Sigmoid colon (tissue), 4 donors: ENCODE results near the gene SMKR1.

Experiments used
- POLR2A ChIP-seq, 2 donors: fragments of 450-650 bp; IDR thresholded peaks; one replicate each; pipeline ENCODE4 v1.6.1; 2016; ENCODE audit warnings: antibody characterized with exemption in 2 of 2, mild to moderate bottlenecking in 2 of 2, moderate library complexity in 2 of 2
- POLR2AphosphoS5 ChIP-seq, 4 donors: sonication (generic); formaldehyde crosslinking; IDR thresholded peaks; one replicate each; pipeline ENCODE4 v1.6.1; 2017; ENCODE audit warnings: antibody characterized with exemption in 4 of 4
- TF ChIP-seq, protein P1 (sequence below), 4 experiments: fragments of 450-650 bp in 3 of 4; fragments of 200-600 bp in 1 of 4; IDR thresholded peaks; one replicate each; pipeline ENCODE4 v1.5.1; 2016 to 2019; ENCODE audit warnings: antibody characterized with exemption in 4 of 4, mild to moderate bottlenecking in 3 of 4, moderate library complexity in 2 of 4

DNA sequence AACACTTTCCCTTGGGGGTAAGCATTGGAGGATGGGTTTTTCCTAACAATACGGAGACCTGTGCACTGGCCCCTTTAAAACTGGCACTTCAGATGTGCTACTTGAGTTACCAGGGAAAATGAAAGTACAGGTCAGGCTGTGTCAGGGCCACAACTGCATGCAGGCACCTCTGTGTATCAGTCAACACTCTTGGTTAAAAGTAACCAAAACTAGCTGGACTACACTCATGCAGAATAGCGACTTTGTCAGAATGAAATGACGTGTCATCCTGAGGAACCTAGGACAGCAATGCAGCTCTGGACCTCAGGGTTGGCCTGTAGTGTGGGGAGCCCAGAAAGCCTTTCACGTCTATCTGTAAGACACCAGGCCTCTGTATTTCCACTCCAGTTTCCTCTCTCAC is 33.8 kb upstream of the SMKR1 start:
- TF ChIP-seq, protein P1, sequence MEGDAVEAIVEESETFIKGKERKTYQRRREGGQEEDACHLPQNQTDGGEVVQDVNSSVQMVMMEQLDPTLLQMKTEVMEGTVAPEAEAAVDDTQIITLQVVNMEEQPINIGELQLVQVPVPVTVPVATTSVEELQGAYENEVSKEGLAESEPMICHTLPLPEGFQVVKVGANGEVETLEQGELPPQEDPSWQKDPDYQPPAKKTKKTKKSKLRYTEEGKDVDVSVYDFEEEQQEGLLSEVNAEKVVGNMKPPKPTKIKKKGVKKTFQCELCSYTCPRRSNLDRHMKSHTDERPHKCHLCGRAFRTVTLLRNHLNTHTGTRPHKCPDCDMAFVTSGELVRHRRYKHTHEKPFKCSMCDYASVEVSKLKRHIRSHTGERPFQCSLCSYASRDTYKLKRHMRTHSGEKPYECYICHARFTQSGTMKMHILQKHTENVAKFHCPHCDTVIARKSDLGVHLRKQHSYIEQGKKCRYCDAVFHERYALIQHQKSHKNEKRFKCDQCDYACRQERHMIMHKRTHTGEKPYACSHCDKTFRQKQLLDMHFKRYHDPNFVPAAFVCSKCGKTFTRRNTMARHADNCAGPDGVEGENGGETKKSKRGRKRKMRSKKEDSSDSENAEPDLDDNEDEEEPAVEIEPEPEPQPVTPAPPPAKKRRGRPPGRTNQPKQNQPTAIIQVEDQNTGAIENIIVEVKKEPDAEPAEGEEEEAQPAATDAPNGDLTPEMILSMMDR (IDR thresholded peaks at IDR 0.05): no peak
- TF ChIP-seq POLR2A (IDR thresholded peaks at IDR 0.05) (no peak), POLR2AphosphoS5 (IDR thresholded peaks at IDR 0.05) (no peak)
